ENCODE results near the gene TSC2. TPM values are rescaled to one million over a fixed set of nuclear protein-coding genes. Genes with fewer than 3 reads are reported as not detected.

Gene TSC2
- total RNA-seq, result 73.8 and 84.7 TPM in 2 replicates

DNA sequence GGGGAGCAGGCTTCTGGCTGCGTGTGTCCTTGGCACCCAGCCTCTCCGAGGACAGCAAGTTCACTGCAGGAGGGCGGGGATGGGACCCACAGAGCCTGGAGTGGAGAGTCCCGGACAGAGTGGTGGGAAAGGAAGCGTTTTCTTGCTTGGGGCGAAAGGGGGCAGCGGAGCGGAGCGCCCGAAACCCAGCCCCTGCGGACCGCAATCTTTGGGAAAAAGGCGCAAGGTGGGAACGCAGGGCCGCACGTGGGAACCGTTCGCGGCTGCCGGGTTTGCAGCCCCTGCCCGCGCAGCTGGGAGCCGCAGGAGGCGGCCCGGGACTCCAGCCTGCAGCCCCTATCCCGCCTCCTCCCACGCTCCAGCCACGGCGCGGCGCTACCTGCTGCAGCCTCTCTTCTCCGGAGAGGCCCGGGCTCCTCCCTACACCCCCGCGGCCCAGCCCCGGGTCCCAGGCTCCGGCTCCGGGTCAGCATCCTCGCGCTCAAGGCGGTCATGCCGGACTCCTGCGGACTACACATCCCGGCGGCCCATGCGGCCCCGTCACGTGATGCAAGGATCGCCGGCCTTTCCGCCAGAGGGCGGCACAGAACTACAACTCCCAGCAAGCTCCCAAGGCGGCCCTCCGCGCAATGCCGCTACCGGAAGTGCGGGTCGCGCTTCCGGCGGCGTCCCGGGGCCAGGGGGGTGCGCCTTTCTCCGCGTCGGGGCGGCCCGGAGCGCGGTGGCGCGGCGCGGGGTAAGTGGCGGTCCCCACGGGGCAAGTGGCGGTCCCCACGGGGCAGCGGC is at the start of gene TSC2, which contains the start of gene NTHL1:
Gene TSC2, plus strand, starts transcription at position 656 of the 786 bp plus-strand sequence. CDS start 631 bp downstream, outside the sequence.
Gene NTHL1, minus strand, starts transcription at position 505 of the 786 bp plus-strand sequence. Its CDS starts 11 bp downstream, at position 494.

DNA sequence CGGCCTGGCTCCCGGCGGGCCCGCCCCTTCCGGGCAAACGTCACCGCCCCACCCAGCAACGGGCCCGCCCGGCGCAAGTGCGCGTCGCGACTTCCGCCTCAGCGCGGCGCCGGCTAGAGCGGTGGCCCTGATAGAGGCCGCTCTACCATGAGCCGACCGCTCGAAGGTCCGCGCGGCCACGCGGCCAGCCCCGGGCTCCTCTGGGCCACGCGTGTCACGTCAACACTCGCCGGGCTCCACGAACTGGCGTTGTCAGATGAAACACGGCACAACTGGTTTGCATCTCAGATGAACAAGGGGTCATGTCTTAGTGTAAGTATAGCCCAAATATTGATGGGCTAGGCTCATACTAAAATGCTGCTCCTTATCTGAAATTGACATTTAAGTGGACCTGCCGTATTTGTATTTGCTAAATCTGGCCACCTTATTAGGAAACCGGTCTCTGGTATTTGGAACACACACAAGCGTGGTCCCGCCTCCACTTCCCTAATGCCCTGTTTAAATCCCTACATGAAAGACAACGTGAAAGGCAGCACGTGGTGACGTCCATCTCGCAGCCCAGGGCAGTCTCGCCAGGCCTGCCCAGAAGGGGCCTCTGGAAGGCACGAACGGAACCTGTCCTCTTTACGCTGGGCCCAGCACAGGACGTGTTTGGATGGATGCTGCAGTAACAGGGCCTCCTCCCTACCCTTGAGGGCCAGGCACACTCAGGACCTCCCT is 37.8 kb upstream of the TSC2 start, which contains the start of gene ZNF598:
Gene ZNF598, minus strand, starts transcription at position 31 of the 720 bp plus-strand sequence.

DNA sequence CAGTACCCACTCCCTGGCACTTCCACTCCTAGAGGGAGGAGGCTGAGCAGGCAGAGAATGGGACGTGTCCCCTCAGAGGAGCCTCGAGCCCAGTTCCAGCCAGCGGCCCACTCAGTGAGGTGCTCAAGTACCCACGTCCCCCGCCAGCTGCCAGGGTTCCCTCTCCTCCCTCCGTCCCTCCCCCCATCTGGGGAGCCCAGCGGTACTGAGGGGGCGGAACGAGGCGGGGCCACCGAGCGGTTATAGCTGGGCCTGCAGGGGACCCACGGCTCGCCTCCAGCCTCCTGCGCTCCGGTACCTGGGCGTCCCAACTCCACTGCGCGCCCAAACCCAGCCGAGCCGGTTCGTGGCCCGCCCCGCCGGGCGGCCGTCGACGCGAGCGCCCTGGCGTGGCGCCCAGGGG is 28.3 kb upstream of the TSC2 start, which contains the start of gene NPW:
Gene NPW, plus strand, starts transcription at position 268 of the 403 bp plus-strand sequence.

DNA sequence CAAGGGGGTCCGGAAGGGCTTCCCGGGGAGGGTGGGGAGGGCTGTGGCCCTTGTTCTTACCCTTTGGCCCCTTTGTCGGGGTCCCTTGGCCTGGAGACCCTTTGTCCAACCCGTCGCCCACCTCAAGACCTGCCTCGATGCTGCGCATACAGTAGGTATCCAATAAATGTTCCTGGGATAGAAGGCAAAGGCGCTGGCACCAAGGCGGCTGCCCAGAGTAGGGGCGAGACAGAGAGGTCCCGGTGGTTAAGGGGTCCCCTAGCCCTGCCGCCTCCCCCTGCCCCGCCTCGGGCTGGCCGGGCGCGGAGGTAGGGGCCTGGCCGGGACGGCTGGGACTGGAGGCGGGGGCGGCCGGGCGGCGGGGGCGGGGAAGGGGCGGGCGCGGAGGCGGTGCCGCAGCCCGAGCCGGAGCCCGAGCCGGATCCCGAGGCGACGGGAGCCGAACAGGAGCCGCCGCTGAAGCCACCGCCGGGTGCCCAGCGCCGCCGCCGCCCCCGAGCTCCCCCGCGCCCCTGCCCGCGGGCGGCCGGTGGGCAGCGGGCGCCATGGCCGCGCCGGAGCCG is 21.2 kb upstream of the TSC2 start, which contains the start of gene NHERF2:
Gene NHERF2, plus strand, starts transcription at position 442 of the 563 bp plus-strand sequence. Its CDS starts 104 bp downstream, at position 546.

DNA sequence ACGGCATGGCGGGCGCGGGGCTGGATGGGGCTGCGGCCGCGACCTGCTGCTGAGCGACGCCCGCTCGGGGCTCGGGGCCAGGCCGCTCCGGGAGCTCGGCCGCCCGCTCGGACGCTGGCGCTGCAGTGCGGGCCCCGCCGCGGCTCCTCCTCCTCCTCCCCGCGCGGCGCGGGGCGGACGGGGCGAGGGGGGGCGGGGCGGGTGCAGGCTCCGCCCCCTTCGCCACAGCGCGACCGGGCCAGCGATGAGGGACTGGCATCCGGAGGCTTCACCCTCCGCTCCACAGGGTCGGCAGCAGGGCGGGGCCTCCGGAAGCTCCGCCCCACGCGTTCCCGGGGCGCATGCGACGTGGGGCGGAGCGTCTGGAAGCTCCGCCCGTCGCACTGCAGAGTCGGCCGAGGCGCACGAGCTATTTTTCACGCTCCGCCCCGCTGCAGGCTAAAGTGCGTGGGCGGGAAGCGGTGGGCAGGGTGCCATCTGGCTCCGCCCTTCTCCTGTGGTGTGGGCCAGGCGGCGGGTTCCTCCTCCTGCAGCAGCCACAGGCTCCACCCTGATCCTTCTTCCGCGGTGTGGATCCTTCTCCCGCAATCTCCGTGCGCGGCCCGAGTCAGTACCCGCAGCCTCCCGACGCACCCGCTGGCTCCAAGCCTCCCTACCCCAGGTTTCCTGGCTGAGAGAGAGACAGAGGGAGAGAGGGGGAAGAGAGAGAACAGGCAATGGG is 88.1 kb downstream of the TSC2 start, which contains the start of gene PKD1:
Gene PKD1, minus strand, starts transcription at position 129 of the 721 bp plus-strand sequence. CDS start 209 bp downstream, outside the sequence.

Small RNA genes lying within 50 kb of the gene (small RNA-seq; reads per million reads assigned to genes)
- not detected for gene MIR1225
- not detected for gene MIR3180-5
- gene MIR4516, result not detected
- gene RF00019, result not detected
- not detected for gene RN7SL219P

Other genes starting within 250 kb of the TSC2 start
- gene HAGH, start 221.2 kb upstream of the TSC2 start, total RNA-seq, result 12.8 and 17.2 TPM in 2 replicates
- gene FAHD1, start 220.8 kb upstream of the TSC2 start, total RNA-seq, result 34.7 and 37.8 TPM in 2 replicates
- 0.61 and 1.1 TPM in 2 replicates for gene MEIOB, start 175.8 kb upstream of the TSC2 start, total RNA-seq
- 0.16 TPM in 1 of 2 replicates, not detected in the other for gene HS3ST6, start 129.6 kb upstream of the TSC2 start, total RNA-seq
- gene MSRB1, start 104.8 kb upstream of the TSC2 start, total RNA-seq, result 15.3 and 24.9 TPM in 2 replicates
- gene RPL3L, start 93.3 kb upstream of the TSC2 start, total RNA-seq, result not detected in 2 replicates
- gene NDUFB10, start 88.4 kb upstream of the TSC2 start, total RNA-seq, result 63.9 and 89.5 TPM in 2 replicates
- 1,254 and 1,380 TPM in 2 replicates for gene RPS2, start 83.2 kb upstream of the TSC2 start, total RNA-seq
- gene RNF151, start 81.1 kb upstream of the TSC2 start, total RNA-seq, result not detected in 2 replicates
- 23.9 and 26.9 TPM in 2 replicates for gene TBL3, start 75.9 kb upstream of the TSC2 start, total RNA-seq
- 0.12 TPM in 1 of 2 replicates, not detected in the other for gene NOXO1, start 66.5 kb upstream of the TSC2 start, total RNA-seq
- 10.7 and 11.4 TPM in 2 replicates for gene GFER, start 63.8 kb upstream of the TSC2 start, total RNA-seq
- gene SYNGR3, start 58.0 kb upstream of the TSC2 start, total RNA-seq, result 1.1 and 1.9 TPM in 2 replicates
- gene ZNF598, start 38.2 kb upstream of the TSC2 start, total RNA-seq, result 30.1 and 30.8 TPM in 2 replicates
- not detected in 2 replicates for gene NPW, start 28.2 kb upstream of the TSC2 start, total RNA-seq
- 33.9 and 35.0 TPM in 2 replicates for gene NHERF2, start 21.1 kb upstream of the TSC2 start, total RNA-seq
- gene NTHL1, start 151 bp upstream of the TSC2 start, total RNA-seq, result 23.6 and 24.7 TPM in 2 replicates
- gene PKD1, start 87.9 kb downstream of the TSC2 start, total RNA-seq, result 179 and 232 TPM in 2 replicates
- 0.61 and 0.97 TPM in 2 replicates for gene RAB26, start 100.6 kb downstream of the TSC2 start, total RNA-seq
- 60.2 and 78.9 TPM in 2 replicates for gene TRAF7, start 107.8 kb downstream of the TSC2 start, total RNA-seq
- gene CASKIN1, start 148.6 kb downstream of the TSC2 start, total RNA-seq, result 0.12 and 0.16 TPM in 2 replicates
- gene MLST8, start 157.5 kb downstream of the TSC2 start, total RNA-seq, result 38.0 and 41.0 TPM in 2 replicates
- gene BRICD5, start 162.9 kb downstream of the TSC2 start, total RNA-seq, result 0.65 and 1.1 TPM in 2 replicates
- 9.9 and 12.4 TPM in 2 replicates for gene PGP, start 166.9 kb downstream of the TSC2 start, total RNA-seq
- 27.2 and 33.3 TPM in 2 replicates for gene E4F1, start 175.6 kb downstream of the TSC2 start, total RNA-seq
- 0.85 and 0.97 TPM in 2 replicates for gene DNASE1L2, start 188.5 kb downstream of the TSC2 start, total RNA-seq
- 35.7 and 37.3 TPM in 2 replicates for gene ECI1, start 203.6 kb downstream of the TSC2 start, total RNA-seq
- gene RNPS1, start 220.1 kb downstream of the TSC2 start, total RNA-seq, result 68.7 and 69.3 TPM in 2 replicates